ENCODE results near the gene APPBP2.

Gene APPBP2

GRCh38 chr17:60513014-60513413 lies 13.0 kb downstream of the APPBP2 start:
- H3K4me3 ChIP-seq (ENCODE audit: low read depth, low read length): no peak overlapping the region
- no peak for TF ChIP-seq CTCF (IDR thresholded peaks at IDR 0.05; ENCODE audit: low read depth, low read length)

GRCh38 chr17:60510723-60511122 lies 15.3 kb downstream of the APPBP2 start:
- H3K4me3 ChIP-seq (ENCODE audit: low read depth, low read length): no peak overlapping the region
- TF ChIP-seq CTCF (IDR thresholded peaks at IDR 0.05; ENCODE audit: low read depth, low read length): no peak

- no peak overlapping the region for H3K4me3 ChIP-seq (ENCODE audit: low read depth, low read length)
- TF ChIP-seq CTCF (IDR thresholded peaks at IDR 0.05; ENCODE audit: low read depth, low read length): no peak
Observed at GRCh38 chr17:60510031-60510430, 16.0 kb downstream of the APPBP2 start.

GRCh38 chr17:60508384-60508980 lies 17.6 kb downstream of the APPBP2 start:
- H3K4me3 ChIP-seq (ENCODE audit: low read depth, low read length): no peak overlapping the region

GRCh38 chr17:60506312-60506711 lies 19.7 kb downstream of the APPBP2 start:
- no peak for TF ChIP-seq CTCF (IDR thresholded peaks at IDR 0.05; ENCODE audit: low read depth, low read length)
- H3K4me3 ChIP-seq (ENCODE audit: low read depth, low read length): no peak overlapping the region

More at GRCh38 chr17:60508384-60508980, 17.6 kb downstream of the APPBP2 start:
- no peak for TF ChIP-seq CTCF (IDR thresholded peaks at IDR 0.05; ENCODE audit: low read depth, low read length)

GRCh38 chr17:60502145-60502544 lies 23.9 kb downstream of the APPBP2 start:
- no peak overlapping the region for H3K4me3 ChIP-seq (ENCODE audit: low read depth, low read length)
- no peak for TF ChIP-seq CTCF (IDR thresholded peaks at IDR 0.05; ENCODE audit: low read depth, low read length)

- H3K4me3 ChIP-seq (ENCODE audit: low read depth, low read length): no peak overlapping the region
- no peak for TF ChIP-seq CTCF (IDR thresholded peaks at IDR 0.05; ENCODE audit: low read depth, low read length)
Observed at GRCh38 chr17:60501589-60501988, 24.5 kb downstream of the APPBP2 start.

Measured in WI38 (cell line).